ENCODE measurements around the gene TEX55.
"Not testable (repeated sequence)": the region's sequence is repeated elsewhere in the genome, so short reads cannot be mapped to it uniquely, and the experiment has no call there.

Gene TEX55

GRCh38 chr3:119145500-119146167, at the start of gene TEX55:
Gene TEX55 (plus strand): TSS chr3:119146165. CDS start chr3:119146190, 25 bp downstream.
- peak in 1 of 2 donors; percentile 2 for DNase-seq (ENCODE audit: low read depth in 2 of 2)

GRCh38 chr3:119098003-119098402, 48.0 kb upstream of the TEX55 start:
- no peak for DNase-seq (ENCODE audit: low read depth in 2 of 2)

- no peak for DNase-seq (ENCODE audit: low read depth in 2 of 2)
These were observed 47.2 kb upstream of the TEX55 start for GRCh38 chr3:119098619-119099222.

GRCh38 chr3:119099785-119100184, 46.2 kb upstream of the TEX55 start:
- no peak for DNase-seq (ENCODE audit: low read depth in 2 of 2)

GRCh38 chr3:119104031-119104430, 41.9 kb upstream of the TEX55 start:
- DNase-seq (ENCODE audit: low read depth in 2 of 2): no peak

- DNase-seq (ENCODE audit: low read depth in 2 of 2): not testable (repeated sequence)
These were observed 27.6 kb upstream of the TEX55 start for GRCh38 chr3:119118330-119118729.

- no peak for DNase-seq (ENCODE audit: low read depth in 2 of 2)
These were observed 25.5 kb upstream of the TEX55 start for GRCh38 chr3:119120480-119120879.

- DNase-seq (ENCODE audit: low read depth in 2 of 2): no peak
These were observed 23.6 kb upstream of the TEX55 start for GRCh38 chr3:119122350-119122749.

- no peak for DNase-seq (ENCODE audit: low read depth in 2 of 2)
These were observed 20.6 kb upstream of the TEX55 start for GRCh38 chr3:119125342-119125741.

- DNase-seq (ENCODE audit: low read depth in 2 of 2): no peak
These were observed 20.0 kb upstream of the TEX55 start for GRCh38 chr3:119125742-119126504.

GRCh38 chr3:119130291-119130690, 15.7 kb upstream of the TEX55 start:
- DNase-seq (ENCODE audit: low read depth in 2 of 2): not testable (repeated sequence)

GRCh38 chr3:119132291-119132690, 13.7 kb upstream of the TEX55 start:
- not testable (repeated sequence) for DNase-seq (ENCODE audit: low read depth in 2 of 2)

GRCh38 chr3:119139360-119139759, 6.6 kb upstream of the TEX55 start:
- DNase-seq (ENCODE audit: low read depth in 2 of 2): not testable (repeated sequence)

GRCh38 chr3:119140466-119140865, 5.5 kb upstream of the TEX55 start:
- DNase-seq (ENCODE audit: low read depth in 2 of 2): no peak

- no peak for DNase-seq (ENCODE audit: low read depth in 2 of 2)
These were observed 851 bp upstream of the TEX55 start for GRCh38 chr3:119145128-119145499.

- DNase-seq (ENCODE audit: low read depth in 2 of 2): no peak
These were observed 812 bp downstream of the TEX55 start for GRCh38 chr3:119146578-119147375.

- no peak for DNase-seq (ENCODE audit: low read depth in 2 of 2)
These were observed 1.5 kb downstream of the TEX55 start for GRCh38 chr3:119147494-119147893.

- DNase-seq (ENCODE audit: low read depth in 2 of 2): no peak
These were observed 2.7 kb downstream of the TEX55 start for GRCh38 chr3:119148493-119149180.

- no peak for DNase-seq (ENCODE audit: low read depth in 2 of 2)
These were observed 3.5 kb downstream of the TEX55 start for GRCh38 chr3:119149484-119149883.

- no peak for DNase-seq (ENCODE audit: low read depth in 2 of 2)
These were observed 10.9 kb downstream of the TEX55 start for GRCh38 chr3:119156868-119157267.

GRCh38 chr3:119157971-119158370, 12.0 kb downstream of the TEX55 start:
- no peak for DNase-seq (ENCODE audit: low read depth in 2 of 2)
